GM21381 (cell line): ENCODE data around the gene EPHB1.

Source experiments
- ATAC-seq: cut with Tn5 transposase; IDR thresholded peaks from one replicate; pipeline ENCODE4 v1.9.1; 2021; ENCODE audit warnings: mild to moderate bottlenecking, moderate library complexity; ENCODE audit not compliant: unreplicated experiment

The EPHB1 gene

GRCh38 chr3:135147657-135148056, 352.6 kb downstream of the EPHB1 start:
- ATAC-seq = no peak

- no peak for ATAC-seq
Measured at GRCh38 chr3:135148398-135149020, 353.4 kb downstream of the EPHB1 start.

- ATAC-seq = no peak
Measured at GRCh38 chr3:135149707-135150681, 354.9 kb downstream of the EPHB1 start.

GRCh38 chr3:135154186-135154585, 359.1 kb downstream of the EPHB1 start:
- no peak for ATAC-seq

- ATAC-seq = no peak
Measured at GRCh38 chr3:135155228-135155627, 360.2 kb downstream of the EPHB1 start.

- no peak for ATAC-seq
Measured at GRCh38 chr3:135155791-135156190, 360.7 kb downstream of the EPHB1 start.

- ATAC-seq = no peak
Measured at GRCh38 chr3:135157045-135157740, 362.1 kb downstream of the EPHB1 start.

GRCh38 chr3:135158520-135158919, 363.5 kb downstream of the EPHB1 start:
- ATAC-seq = no peak

GRCh38 chr3:135159681-135160247, 364.7 kb downstream of the EPHB1 start:
- no peak for ATAC-seq

GRCh38 chr3:135161425-135161824, 366.4 kb downstream of the EPHB1 start:
- no peak for ATAC-seq

- no peak for ATAC-seq
Measured at GRCh38 chr3:135163701-135164100, 368.6 kb downstream of the EPHB1 start.

GRCh38 chr3:135165260-135165659, 370.2 kb downstream of the EPHB1 start:
- no peak for ATAC-seq

GRCh38 chr3:135166266-135166825, 371.3 kb downstream of the EPHB1 start:
- ATAC-seq = no peak

- ATAC-seq = no peak
Measured at GRCh38 chr3:135168822-135169221, 373.8 kb downstream of the EPHB1 start.

GRCh38 chr3:135169651-135170050, 374.6 kb downstream of the EPHB1 start:
- no peak for ATAC-seq

GRCh38 chr3:135170732-135171131, 375.7 kb downstream of the EPHB1 start:
- no peak for ATAC-seq

- ATAC-seq = no peak
Measured at GRCh38 chr3:135172191-135172869, 377.3 kb downstream of the EPHB1 start.

- no peak for ATAC-seq
Measured at GRCh38 chr3:135175728-135176277, 380.7 kb downstream of the EPHB1 start.

GRCh38 chr3:135176881-135177280, 381.8 kb downstream of the EPHB1 start:
- ATAC-seq = no peak

GRCh38 chr3:135178566-135178965, 383.5 kb downstream of the EPHB1 start:
- ATAC-seq = no peak
